Thymus (tissue), 11 donors: Measurements from ENCODE around the gene TMEM209. TPM values are rescaled to one million over a fixed set of nuclear protein-coding genes. Genes with fewer than 3 reads are reported as not detected.

Experiments
- DNase-seq, 9 donors: peaks; one replicate each; pipeline ENCODE4 v3.0.0-alpha.2; 2013; ENCODE audit warnings: low spot score in 9 of 9, low read depth in 6 of 9, missing footprints in 1 of 9
- H3K27ac ChIP-seq, 2 donors: one replicate each; pipeline ENCODE4 v1.5.1; 2013; ENCODE audit warnings: control low read depth in 1 of 2, low read depth in 1 of 2, low read length in 1 of 2, mild to moderate bottlenecking in 1 of 2, moderate library complexity in 1 of 2
- H3K27me3 ChIP-seq, 2 donors: one replicate each; pipeline ENCODE4 v1.5.1; 2013; ENCODE audit warnings: low read length in 1 of 2; ENCODE audit not compliant: control insufficient read depth in 2 of 2, insufficient read depth in 1 of 2
- H3K36me3 ChIP-seq, 2 donors: one replicate each; pipeline ENCODE4 v1.5.1; 2013; ENCODE audit warnings: low read length in 1 of 2, mild to moderate bottlenecking in 1 of 2, moderate library complexity in 1 of 2; ENCODE audit not compliant: control insufficient read depth in 2 of 2, insufficient read depth in 2 of 2
- H3K4me1 ChIP-seq, 2 donors: one replicate each; pipeline ENCODE4 v1.5.1; 2013; ENCODE audit warnings: low read length in 2 of 2; ENCODE audit not compliant: control insufficient read depth in 2 of 2, insufficient read depth in 2 of 2
- H3K4me3 ChIP-seq, 2 donors: one replicate each; pipeline ENCODE4 v1.5.1; 2013; ENCODE audit warnings: low read length in 2 of 2, control low read depth in 1 of 2, mild to moderate bottlenecking in 1 of 2
- H3K9me3 ChIP-seq, 2 donors: one replicate each; pipeline ENCODE4 v1.5.1; 2013; ENCODE audit warnings: low read length in 1 of 2, mild to moderate bottlenecking in 1 of 2; ENCODE audit not compliant: control insufficient read depth in 2 of 2, insufficient read depth in 1 of 2
- WGBS: extraction: QIAGEN DNeasy Blood & Tissue Kit; methylation state at CpG from one replicate; pipeline ENCODE4 v1.1.7; 2013; 5-methylcytosine and 5-hydroxymethylcytosine counted together
- polyA plus RNA-seq: library from polyadenylated mRNA; stranded (reverse); fragments of 200-250 nt; gene quantifications from one replicate; pipeline ENCODE4 v1.2.3, GENCODE V29; 2013
- total RNA-seq: library from RNA; stranded (reverse); fragments of 120-200 nt; gene quantifications from one replicate; pipeline ENCODE4 v1.2.4, GENCODE V29; 2013
- donor health status: healthy.

Gene TMEM209
- total and polyA plus RNA-seq, 2 donors, result 13.4 to 15.5 TPM

DNA sequence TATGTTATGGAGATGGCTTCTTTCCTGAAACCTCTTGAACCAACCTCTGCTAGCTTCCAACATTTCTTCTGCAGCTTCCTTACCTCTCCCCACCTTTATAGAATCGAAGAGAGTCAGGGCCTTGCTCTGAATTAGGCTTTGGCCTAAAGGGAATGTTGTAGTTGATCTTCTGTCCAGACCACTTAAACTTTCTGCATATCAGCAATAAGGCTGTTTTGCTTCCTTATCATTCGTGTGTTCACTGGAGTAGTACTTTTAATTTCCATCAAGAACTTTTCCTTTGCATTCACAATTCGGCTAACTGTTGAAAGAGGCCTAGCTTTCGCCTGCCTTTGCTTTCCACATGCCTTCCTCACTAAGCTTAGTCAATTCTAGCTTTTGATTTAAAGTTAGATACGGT is 86.9 kb downstream of the TMEM209 start:
- Histone ChIP-seq H3K9me3 (no peaks in the 10 kb centered on the region), H3K4me3 (no peak overlapping the region), H3K36me3 (peaks cover 19 to 21% of the 10 kb centered on the region in 2 donors), H3K4me1 (no peaks in the 10 kb centered on the region), H3K27ac (no peak overlapping the region), H3K27me3 (no peaks in the 10 kb centered on the region)
- 97% methylated on average over 5 of the region's 5 CpGs for WGBS
- no peak for DNase-seq

DNA sequence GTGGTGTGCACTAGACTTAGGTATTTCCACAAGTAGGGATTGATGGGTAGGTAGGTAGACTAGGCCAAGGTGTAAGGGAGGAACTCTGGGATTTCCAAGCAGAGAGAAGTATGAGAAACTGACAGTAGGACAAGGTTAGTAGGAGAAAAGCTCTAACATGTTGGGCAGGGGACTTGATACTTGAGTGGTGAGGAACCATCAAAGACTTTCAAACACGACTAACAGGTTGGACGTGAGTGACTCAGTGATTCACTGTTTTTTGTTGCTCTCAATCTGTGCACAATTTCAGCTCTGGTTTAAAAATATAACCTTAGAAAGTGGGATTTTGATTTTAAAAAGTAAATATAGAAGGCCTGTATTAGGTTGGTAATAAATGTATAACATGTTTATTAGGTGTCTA is 90.4 kb downstream of the TMEM209 start:
- Histone ChIP-seq H3K27me3 (no peaks in the 10 kb centered on the region), H3K4me3 (no peak overlapping the region), H3K4me1 (no peaks in the 10 kb centered on the region), H3K27ac (no peak overlapping the region), H3K36me3 (peaks cover 0 to 6% of the 10 kb centered on the region in 2 donors), H3K9me3 (no peaks in the 10 kb centered on the region)
- no peak for DNase-seq
- WGBS, result 97% methylated on average over 2 of the region's 2 CpGs

Other genes starting within 250 kb of the TMEM209 start
- 18.0 TPM for gene ZC3HC1, start 154.0 kb downstream of the TMEM209 start, total RNA-seq
- gene ZC3HC1, start 154.0 kb downstream of the TMEM209 start, polyA plus RNA-seq, result 16.8 TPM
- 11.8 TPM for gene KLHDC10, start 134.9 kb downstream of the TMEM209 start, total RNA-seq
- gene KLHDC10, start 134.9 kb downstream of the TMEM209 start, polyA plus RNA-seq, result 9.4 TPM
- gene SSMEM1, start 2.5 kb upstream of the TMEM209 start, total RNA-seq, result not detected
- 0.02 TPM for gene SSMEM1, start 2.5 kb upstream of the TMEM209 start, polyA plus RNA-seq
- gene CPA2, start 61.5 kb upstream of the TMEM209 start, total RNA-seq, result 0.14 TPM
- 0.71 TPM for gene CPA2, start 61.5 kb upstream of the TMEM209 start, polyA plus RNA-seq
- 0.99 TPM for gene CPA4, start 87.8 kb upstream of the TMEM209 start, total RNA-seq
- 0.96 TPM for gene CPA4, start 87.8 kb upstream of the TMEM209 start, polyA plus RNA-seq
- gene CPA5, start 139.4 kb upstream of the TMEM209 start, total RNA-seq, result 17.2 TPM
- gene CPA5, start 139.4 kb upstream of the TMEM209 start, polyA plus RNA-seq, result 6.7 TPM
- 0.14 TPM for gene CPA1, start 175.1 kb upstream of the TMEM209 start, total RNA-seq
- gene CPA1, start 175.1 kb upstream of the TMEM209 start, polyA plus RNA-seq, result 0.21 TPM
- 15.7 TPM for gene CEP41, start 235.6 kb upstream of the TMEM209 start, total RNA-seq
- gene CEP41, start 235.6 kb upstream of the TMEM209 start, polyA plus RNA-seq, result 11.2 TPM